ENCODE measurements around the gene NFE2L1. TPM values are rescaled to one million over a fixed set of nuclear protein-coding genes. Genes with fewer than 3 reads are reported as not detected.
"Not testable (repeated sequence)": the region's sequence is repeated elsewhere in the genome, so short reads cannot be mapped to it uniquely, and the experiment has no call there.

NFE2L1 gene
- total RNA-seq, 1 donor from 2014 or later: 150 TPM

- peak; percentile 89 for DNase-seq (ENCODE audit: low spot score)
- ATAC-seq: peak; percentile 67
These were observed 24.6 kb upstream of the NFE2L1 start for GRCh38 chr17:48023400-48024148.

DNA sequence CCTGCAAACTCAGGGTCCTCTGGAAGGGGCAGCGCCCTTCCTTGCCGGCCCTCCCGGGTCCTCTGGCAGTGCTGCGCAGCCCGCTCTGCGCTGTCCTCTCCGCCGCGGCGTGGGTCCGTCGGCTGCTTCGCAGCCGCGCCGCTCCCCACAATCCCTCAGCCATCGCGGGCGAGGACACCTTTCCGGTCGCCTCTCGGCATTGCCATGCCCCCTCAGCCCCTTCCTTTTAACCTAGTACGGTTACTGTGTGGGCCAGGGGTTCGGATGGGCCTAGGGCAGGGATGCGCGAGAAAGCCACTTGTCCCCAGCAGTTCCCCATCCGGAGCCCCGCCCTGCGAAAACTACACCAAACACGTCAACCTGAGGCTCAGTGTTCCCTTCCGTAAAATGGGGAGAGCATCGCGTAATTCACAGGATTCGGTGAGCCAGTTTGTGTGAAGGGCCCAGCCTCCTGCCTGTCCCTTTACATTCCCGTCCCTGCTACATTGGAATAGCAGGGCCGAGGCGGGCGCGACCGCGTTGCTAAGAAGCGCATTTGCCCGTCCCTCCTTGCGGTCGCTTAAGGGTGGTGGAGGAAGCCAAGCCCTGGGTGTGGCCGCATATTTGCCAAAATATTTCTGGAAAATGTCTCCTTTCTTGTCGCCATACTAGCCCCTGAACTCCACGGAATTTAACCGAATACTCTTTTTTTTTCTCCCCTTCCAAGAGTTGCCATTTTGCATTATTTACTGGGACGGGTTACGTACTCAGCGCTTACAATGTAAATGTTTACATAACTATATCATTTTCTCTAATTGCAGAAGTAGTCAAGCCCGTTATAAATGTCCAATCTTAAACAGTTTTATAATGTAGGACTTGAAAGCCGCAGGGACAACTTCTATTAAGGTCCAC lies 23.8 kb upstream of the NFE2L1 start:
- ATAC-seq (no peak), DNase-seq (ENCODE audit: low spot score) (peak; percentile 53)

DNA sequence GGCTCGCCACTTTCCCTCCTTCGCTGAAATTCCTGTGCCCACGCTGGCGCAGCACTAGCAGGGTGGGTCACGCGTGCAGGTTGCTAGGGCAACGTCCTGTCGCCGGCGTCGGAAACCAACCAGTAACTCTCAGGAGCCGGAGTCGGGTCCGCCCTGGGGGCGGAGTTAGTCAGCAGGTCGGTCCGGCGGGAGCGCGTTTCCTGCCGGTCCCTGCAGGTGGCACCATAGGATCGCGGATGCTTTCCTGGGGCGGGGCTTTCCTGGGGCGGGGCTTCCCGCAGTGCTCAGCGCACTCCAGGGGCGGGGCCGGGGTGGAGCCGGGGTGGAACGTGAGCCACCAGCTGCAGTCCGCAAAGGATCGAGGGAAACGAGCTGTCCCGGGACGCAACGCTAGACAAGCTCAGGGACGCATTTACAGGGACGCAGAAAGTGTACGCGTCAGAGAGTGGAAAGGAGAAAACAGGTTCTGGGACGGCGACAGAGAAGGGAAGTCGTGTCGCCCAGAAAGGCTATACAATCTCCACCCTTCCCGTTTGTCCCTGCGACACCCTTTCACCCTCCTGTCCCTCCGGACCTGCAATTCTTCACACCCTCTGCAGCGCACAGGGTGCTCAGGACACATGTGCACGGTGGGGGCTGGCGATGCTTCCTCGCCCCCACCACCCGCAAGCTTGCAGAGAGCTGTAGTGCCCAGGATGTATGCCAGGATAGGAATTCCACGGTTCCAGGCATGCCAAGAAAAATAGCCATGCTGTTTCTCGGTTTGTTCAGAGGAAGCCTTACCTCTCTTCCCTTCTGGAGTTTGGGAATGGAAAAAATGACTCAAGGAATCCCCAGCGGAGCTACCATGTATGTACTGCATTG lies 22.9 kb upstream of the NFE2L1 start:
- ATAC-seq (peak; percentile 90), DNase-seq (ENCODE audit: low spot score) (peak; percentile 98)

DNA sequence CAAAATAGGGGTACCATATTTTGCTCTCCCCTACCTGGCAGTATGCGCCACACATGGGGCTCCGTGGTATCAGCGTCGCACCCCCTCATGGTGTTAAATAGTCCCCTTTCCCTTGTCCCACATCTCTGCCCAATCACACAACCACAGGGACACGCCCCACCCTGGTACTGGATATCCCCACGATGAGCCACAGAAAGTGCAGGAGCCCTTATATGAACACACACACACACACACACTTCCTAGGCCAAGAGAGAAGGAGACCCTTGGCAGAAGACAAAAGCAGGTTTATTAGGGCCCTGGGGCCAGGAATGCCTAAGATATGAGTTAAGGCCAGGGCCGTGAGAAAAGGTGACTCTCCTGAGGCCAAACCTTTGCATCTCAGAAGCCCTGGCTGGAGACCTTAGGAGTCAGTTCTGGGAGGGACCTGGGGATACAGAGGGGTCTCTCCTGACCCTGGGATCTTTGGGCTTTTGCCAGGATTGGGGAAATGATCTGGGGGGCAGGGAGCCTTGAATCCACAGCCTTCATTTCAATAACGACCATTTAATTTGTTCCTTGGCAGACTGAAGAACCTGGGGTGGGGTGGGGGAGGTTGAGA lies 22.2 kb upstream of the NFE2L1 start:
- ATAC-seq: no peak
- DNase-seq (ENCODE audit: low spot score): no peak

- ATAC-seq (peak; percentile 55), DNase-seq (ENCODE audit: low spot score) (peak; percentile 81)
These were observed 21.4 kb upstream of the NFE2L1 start for GRCh38 chr17:48026502-48027321.

GRCh38 chr17:48027322-48027981 lies 20.7 kb upstream of the NFE2L1 start:
- ATAC-seq (no peak), DNase-seq (ENCODE audit: low spot score) (no peak)

DNA sequence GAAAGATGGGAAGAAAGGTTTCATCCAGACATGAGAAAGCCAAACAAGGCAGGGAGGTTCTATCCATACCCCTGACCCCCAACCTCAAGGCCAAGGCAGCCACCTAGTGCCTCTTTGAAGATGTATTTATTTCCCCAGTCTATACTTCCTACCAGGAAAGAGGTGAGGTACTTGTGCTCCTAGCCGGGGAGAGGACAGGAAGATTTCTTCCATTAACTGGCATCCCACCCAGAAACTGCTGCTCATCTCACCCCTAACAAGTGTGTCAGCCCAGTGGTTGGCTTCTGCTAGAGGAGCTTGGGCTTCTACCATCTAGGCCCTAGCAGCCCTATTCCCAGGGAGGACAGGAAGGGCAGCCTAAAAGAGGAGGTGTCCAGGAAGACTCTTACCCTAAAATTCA lies 19.4 kb upstream of the NFE2L1 start:
- ATAC-seq (no peak), DNase-seq (ENCODE audit: low spot score) (no peak)

DNA sequence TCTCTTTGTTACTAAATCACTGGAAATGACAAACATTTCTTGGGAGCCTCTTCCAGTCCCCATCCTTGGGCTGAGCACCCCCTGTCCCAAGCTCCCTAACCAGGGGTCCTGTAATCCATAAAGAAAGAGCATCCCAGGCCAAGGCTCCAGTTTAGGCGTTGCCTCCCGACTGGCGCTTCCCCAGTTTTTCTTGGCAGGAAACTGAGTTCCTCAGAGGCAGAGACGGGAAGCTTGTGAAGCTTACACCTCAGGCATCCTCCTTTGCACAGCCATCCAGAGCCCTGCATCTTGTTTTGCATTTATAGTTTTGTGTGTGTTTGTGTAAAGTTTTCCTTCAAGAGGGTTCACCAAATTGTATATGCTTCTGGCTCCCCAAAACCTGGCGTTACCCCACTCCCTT lies 17.6 kb upstream of the NFE2L1 start:
- ATAC-seq (no peak), DNase-seq (ENCODE audit: low spot score) (no peak)

DNA sequence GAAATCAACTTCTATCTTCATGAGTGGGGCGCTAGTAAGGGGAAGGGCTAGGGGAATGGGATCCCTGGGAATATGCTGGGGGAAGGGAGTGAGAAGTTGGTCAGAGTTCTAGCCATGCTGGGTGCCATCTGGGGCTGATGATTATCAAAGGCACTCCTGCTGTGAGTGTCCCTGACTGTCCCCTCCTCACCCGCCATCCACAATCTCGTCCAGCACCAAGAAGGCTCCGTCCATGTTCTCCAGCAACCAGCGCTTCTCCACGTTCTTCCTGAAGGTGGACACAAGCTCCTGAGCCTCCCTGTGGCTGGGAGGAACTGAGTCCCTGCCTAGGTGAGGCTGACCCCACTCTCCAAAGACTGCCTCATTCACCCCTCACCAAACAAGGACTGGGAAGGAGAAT lies 16.2 kb upstream of the NFE2L1 start:
- ATAC-seq (no peak), DNase-seq (ENCODE audit: low spot score) (no peak)

GRCh38 chr17:48034734-48035133 lies 13.4 kb upstream of the NFE2L1 start:
- not testable (repeated sequence) for ATAC-seq; DNase-seq (ENCODE audit: low spot score)

DNA sequence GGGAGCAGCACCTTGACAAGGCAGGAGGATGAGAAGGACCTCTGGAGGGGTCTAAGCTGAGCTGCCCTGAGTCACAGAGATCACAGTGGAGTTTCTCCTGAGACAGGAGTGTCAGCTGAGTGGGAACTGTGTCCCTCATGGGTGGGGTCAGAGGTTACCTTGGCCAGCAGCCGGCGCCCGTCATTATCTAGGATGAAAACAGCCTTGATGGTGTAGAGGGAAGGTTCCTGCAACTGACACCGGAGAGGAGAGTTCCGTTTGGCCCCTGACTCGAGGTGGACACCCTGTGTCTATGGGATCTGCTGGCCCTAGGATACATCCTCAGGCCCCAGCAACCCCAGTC lies 11.5 kb upstream of the NFE2L1 start:
- DNase-seq (ENCODE audit: low spot score) (no peak), ATAC-seq (no peak)

- peak; percentile 89 for ATAC-seq
- DNase-seq (ENCODE audit: low spot score): peak; percentile 75
These were observed 10.9 kb upstream of the NFE2L1 start, which contains the start of gene COPZ2 for GRCh38 chr17:48037036-48037837. COPZ2 (minus strand) TSS chr17:48037797; CDS start chr17:48037777, 20 bp downstream.

DNA sequence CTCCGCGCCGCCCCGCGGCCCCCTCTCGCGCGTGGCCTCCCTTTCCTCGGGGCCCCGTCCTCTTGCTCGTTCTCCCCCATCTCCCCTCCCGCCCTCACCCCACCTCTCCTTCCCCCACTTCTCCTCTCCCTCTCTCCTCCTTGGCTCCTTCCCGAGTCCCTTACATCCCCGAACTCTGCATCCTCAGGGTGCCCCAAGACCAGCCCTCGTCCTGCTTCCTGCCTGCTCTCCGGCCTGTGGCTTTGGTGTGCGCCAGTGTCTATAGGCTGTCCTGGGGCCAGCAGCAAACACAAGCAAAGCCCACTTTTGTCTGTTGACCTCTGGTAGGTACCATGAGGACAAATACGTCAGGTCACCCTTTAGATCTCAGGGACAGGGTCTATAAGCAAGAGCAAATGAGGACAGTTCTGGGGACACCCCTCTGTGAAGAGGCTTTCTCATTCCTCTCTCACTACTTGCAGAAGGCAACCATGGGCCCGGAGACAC lies 10.3 kb upstream of the NFE2L1 start:
- ATAC-seq (peak; percentile 3), DNase-seq (ENCODE audit: low spot score) (no peak)

DNA sequence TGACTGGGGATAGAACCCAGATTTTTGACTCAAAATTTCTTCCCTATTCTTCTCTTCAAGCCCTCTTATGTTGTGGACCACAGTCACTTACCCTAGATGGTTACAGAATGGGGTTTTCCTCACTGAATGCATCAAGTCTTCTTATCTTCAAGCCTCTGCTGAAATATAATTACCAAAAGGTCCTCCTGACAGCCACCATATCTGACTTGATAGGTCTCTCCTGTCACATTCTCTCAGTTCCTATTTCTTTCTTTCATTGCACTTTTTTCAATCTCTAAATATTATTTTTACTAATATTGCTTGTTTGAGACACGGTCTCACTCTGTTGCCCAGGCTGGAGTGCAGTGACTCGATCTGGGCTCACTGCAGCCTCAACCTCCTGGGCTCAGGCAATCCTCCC lies 9.5 kb upstream of the NFE2L1 start:
- ATAC-seq (no peak), DNase-seq (ENCODE audit: low spot score) (no peak)

- no peak for DNase-seq (ENCODE audit: low spot score)
- ATAC-seq: no peak
These were observed 5.0 kb upstream of the NFE2L1 start for GRCh38 chr17:48043176-48043575.

GRCh38 chr17:48044851-48045250 lies 3.3 kb upstream of the NFE2L1 start:
- DNase-seq (ENCODE audit: low spot score): no peak
- ATAC-seq: no peak

- no peak for DNase-seq (ENCODE audit: low spot score)
- ATAC-seq: no peak
These were observed 2.7 kb upstream of the NFE2L1 start for GRCh38 chr17:48045316-48046001.

- DNase-seq (ENCODE audit: low spot score) (no peak), ATAC-seq (no peak)
These were observed 1.9 kb upstream of the NFE2L1 start for GRCh38 chr17:48046296-48046695.
